K562 (cell line): ENCODE results near the gene KIFAP3. TPM values are rescaled to one million over a fixed set of nuclear protein-coding genes. Genes with fewer than 3 reads are reported as not detected.

Experiments used
- ATAC-seq: fragments of 200-7000 bp; cut with Tn5 transposase; 3 replicates; pipeline ENCODE4 v1.9.1; 2020; ENCODE audit warnings: moderate library complexity
- BruUV-seq: library from RNA; stranded (reverse); fragments of 400-500 nt; replicated peaks from 2 replicates; lab custom pipeline; 2021; lab: Mats Ljungman, UMichigan
- CTCF ChIA-PET: fragments of 300-600 bp; formaldehyde crosslinking; extraction: SDS; loops from one replicate; lab custom pipeline; 2021; ENCODE audit warnings: low intra/inter-chr PET ratio; lab: Yijun Ruan, JAX
- POLR2A ChIA-PET: fragments of 300-600, 350-650 bp; sonication (Branson Sonifier 250); formaldehyde crosslinking; extraction: SDS; loops from one replicate; lab custom pipeline; 2021; ENCODE audit warnings: antibody characterized with exemption, inconsistent platforms; lab: Yijun Ruan, JAX
- DNase-seq, 4 experiments: peaks; one replicate each; pipeline versions ENCODE4 v3.0.0 to v3.0.0-alpha.2; 2011 to 2018; ENCODE audit warnings: low spot score in 3 of 4, mixed read lengths in 3 of 4; ENCODE audit errors: extremely low read depth in 1 of 4
- FAIRE-seq: peaks from 2 replicates; lab custom pipeline; 2011; peaks lifted over from hg19 to GRCh38; lab: Jason Lieb, UNC
- H2AFZ ChIP-seq: 2 replicates; pipeline ENCODE4 v1.6.0; 2011; ENCODE audit warnings: low read depth, low read length, control low read depth, inconsistent platforms
- H3K27ac ChIP-seq: fragments of 200-600 bp; 3 replicates; pipeline ENCODE4 v1.8.0; 2011; ENCODE audit warnings: low read depth, mild to moderate bottlenecking, control low read depth, inconsistent platforms, low read length, moderate library complexity, mixed read lengths; ENCODE audit errors: extremely low read depth
- H3K27me3 ChIP-seq, 2 experiments: fragments of 300-600 bp in 1 of 2; 2 replicates in 1 of 2; 3 replicates in 1 of 2; pipeline versions ENCODE4 v1.6.0 to v1.8.0; 2011; ENCODE audit warnings: inconsistent platforms in 2 of 2, low read length in 2 of 2, mild to moderate bottlenecking in 1 of 2, mixed read lengths in 1 of 2, moderate library complexity in 1 of 2; ENCODE audit not compliant: control insufficient read depth in 2 of 2, insufficient read depth in 2 of 2
- H3K36me3 ChIP-seq: fragments of 300-600 bp; 3 replicates; pipeline ENCODE4 v1.8.0; 2011; ENCODE audit warnings: mild to moderate bottlenecking, low read length, inconsistent platforms; ENCODE audit not compliant: control insufficient read depth, insufficient read depth
- H3K4me1 ChIP-seq, 2 experiments: fragments of 200-600 bp in 1 of 2; replicated peaks in 1 of 2; 2 replicates in 1 of 2; 3 replicates in 1 of 2; pipeline versions ENCODE4 v1.5.1 to v1.8.0; 2011; ENCODE audit warnings: inconsistent platforms in 2 of 2, low read length in 2 of 2, mild to moderate bottlenecking in 1 of 2, mixed read lengths in 1 of 2, moderate library complexity in 1 of 2; ENCODE audit not compliant: control insufficient read depth in 2 of 2, insufficient read depth in 2 of 2
- H3K4me2 ChIP-seq: 2 replicates; pipeline ENCODE4 v1.6.1; 2011; ENCODE audit warnings: low read length, control low read depth, inconsistent platforms, mixed read lengths; ENCODE audit not compliant: insufficient read depth
- H3K4me3 ChIP-seq: fragments of 200-600 bp; sonication (generic), shearing (Covaris generic); 2 replicates; pipeline ENCODE4 v1.5.1; 2016; ENCODE audit warnings: control low read depth, inconsistent platforms
- H3K79me2 ChIP-seq: fragments of 200-600 bp; 3 replicates; pipeline ENCODE4 v1.8.0; 2011; ENCODE audit warnings: low read length, inconsistent platforms; ENCODE audit not compliant: control insufficient read depth, insufficient read depth
- H3K9ac ChIP-seq, 2 experiments: 2 replicates each; pipeline versions ENCODE4 v1.6.0 to v1.6.1; 2011; ENCODE audit warnings: low read depth in 2 of 2, low read length in 2 of 2, control low read depth in 1 of 2, inconsistent platforms in 1 of 2, mild to moderate bottlenecking in 1 of 2, mixed read lengths in 1 of 2; ENCODE audit not compliant: insufficient read depth in 1 of 2
- H3K9me1 ChIP-seq: one replicate; pipeline ENCODE4 v1.6.0; 2011; ENCODE audit warnings: inconsistent platforms, mild to moderate bottlenecking, low read length, moderate library complexity; ENCODE audit not compliant: control insufficient read depth, insufficient read depth
- H3K9me3 ChIP-seq: replicated peaks from 2 replicates; pipeline ENCODE4 v1.5.1; 2011; ENCODE audit warnings: low read depth, low read length, inconsistent platforms; ENCODE audit not compliant: control insufficient read depth, insufficient read depth
- H4K20me1 ChIP-seq: replicated peaks from 2 replicates; pipeline ENCODE4 v1.6.1; 2011; ENCODE audit warnings: low read length, inconsistent platforms, mixed read lengths; ENCODE audit not compliant: control insufficient read depth, insufficient read depth
- CBX3 ChIP-seq, 2 experiments: IDR thresholded peaks; 1 replicate in 1 of 2; 2 replicates in 1 of 2; pipeline ENCODE4 v1.6.1; 2012; ENCODE audit warnings: inconsistent platforms in 2 of 2, low read length in 2 of 2, borderline replicate concordance in 1 of 2, control low read depth in 1 of 2
- KLF16 ChIP-seq: IDR thresholded peaks from 2 replicates; pipeline ENCODE4 v1.6.1; 2016; ENCODE audit warnings: antibody characterized with exemption
- NFXL1 ChIP-seq: fragments of 450-650 bp; formaldehyde crosslinking; IDR thresholded peaks from 2 replicates; pipeline ENCODE4 v1.4.0; 2021; ENCODE audit warnings: mild to moderate bottlenecking
- NR2C1 ChIP-seq, 2 experiments: fragments of 450-650 bp; IDR thresholded peaks; 2 replicates each; pipeline ENCODE4 v1.6.1; 2017; ENCODE audit warnings: mild to moderate bottlenecking in 2 of 2, antibody characterized with exemption in 1 of 2, inconsistent platforms in 1 of 2, missing compliant biosample characterization in 1 of 2, missing genetic modification characterization in 1 of 2
- PRPF4 ChIP-seq: fragments of 200-400 bp; formaldehyde crosslinking; IDR thresholded peaks from one replicate; pipeline ENCODE4 v1.6.1; 2017; ENCODE audit warnings: low read length, low read depth, mild to moderate bottlenecking; ENCODE audit not compliant: insufficient read depth, poor library complexity, severe bottlenecking
- SREBF2 ChIP-seq: sonication (generic); formaldehyde crosslinking; IDR thresholded peaks from 2 replicates; pipeline ENCODE4 v1.4.0; 2020; ENCODE audit warnings: mild to moderate bottlenecking, missing genetic modification reagents
- TEAD1 ChIP-seq, 2 experiments: fragments of 450-650 bp in 1 of 2; sonication (generic) in 1 of 2; formaldehyde crosslinking; IDR thresholded peaks; 2 replicates each; pipeline versions ENCODE4 v1.4.0 to v1.8.0; 2020 to 2022; ENCODE audit warnings: mild to moderate bottlenecking in 2 of 2, missing genetic modification reagents in 1 of 2
- TGIF2 ChIP-seq: sonication (generic); formaldehyde crosslinking; IDR thresholded peaks from 2 replicates; pipeline ENCODE4 v1.8.1; 2022; ENCODE audit warnings: mild to moderate bottlenecking, missing genetic modification reagents, moderate library complexity
- WGBS: fragments of 100-300 bp; shearing (Covaris generic); methylation state at CpG from one replicate; pipeline ENCODE4 v1.1.6; 2016; ENCODE audit warnings: low coverage, mixed read lengths; ENCODE audit not compliant: insufficient coverage; ENCODE audit errors: missing lambda C conversion rate; 5-methylcytosine and 5-hydroxymethylcytosine counted together
- in situ Hi-C: fragments of 300-500 bp; cut with MboI; formaldehyde crosslinking; loops from 4 replicates; pipeline ENCODE4 v1.15.0; 2018; ENCODE audit warnings: inconsistent platforms, mixed read lengths
- intact Hi-C: fragments of 100-400 bp; cut with micrococcal nuclease; formaldehyde crosslinking; loops from 2 replicates; pipeline ENCODE4 v1.14.2; 2022
- polyA plus RNA-seq, 8 experiments: library from polyadenylated mRNA; depleted of rRNA in 4 of 8; stranded (reverse) in 5 of 8; unstranded in 3 of 8; fragments of >200 nt; fragmentation: Nextera tagmentation in 2 of 8; fragmentation: Illumina TruSeq in 1 of 8; extraction: Ambion mirVana in 2 of 8; extraction: Trizol in 1 of 8; gene quantifications; 2 replicates each; pipeline versions ENCODE4 v1.2.1 to v1.2.3, GENCODE V29; 2011 to 2014; ENCODE audit warnings: inconsistent platforms in 1 of 8, missing spikeins in 1 of 8
- total RNA-seq, 7 experiments: library from RNA; depleted of rRNA in 6 of 7; stranded (reverse); fragments of >200 nt in 6 of 7; fragmentation: Illumina TruSeq in 2 of 7; extraction: Trizol in 2 of 7; gene quantifications; 2 replicates each; pipeline versions ENCODE4 v1.2.1 to v1.2.3, GENCODE V29; 2011 to 2021; ENCODE audit warnings: low replicate concordance in 1 of 7
- TF ChIP-seq, protein P1 (sequence below), 3 experiments: fragments of 200-800 bp in 1 of 3; sonication (Bioruptor generic) in 1 of 3; sonication (generic) in 1 of 3; formaldehyde crosslinking in 1 of 3; IDR thresholded peaks; 2 replicates each; pipeline versions ENCODE4 v1.6.1 to v1.8.0; 2016 to 2022; ENCODE audit warnings: mild to moderate bottlenecking in 2 of 3, missing compliant biosample characterization in 2 of 3, missing genetic modification characterization in 2 of 3, missing genetic modification reagents in 1 of 3
- TF ChIP-seq, protein P2 (sequence below): fragments of 450-650 bp; IDR thresholded peaks from 2 replicates; pipeline ENCODE4 v1.6.1; 2014; ENCODE audit warnings: low read depth, mild to moderate bottlenecking, moderate library complexity, borderline replicate concordance

Gene KIFAP3
- total and polyA plus RNA-seq, 9 of the 15 experiments (the other 6 are each of a cell fraction or from before 2014, with no cell fraction given), result 8.8 to 17.5 (median 11.8) TPM

DNA sequence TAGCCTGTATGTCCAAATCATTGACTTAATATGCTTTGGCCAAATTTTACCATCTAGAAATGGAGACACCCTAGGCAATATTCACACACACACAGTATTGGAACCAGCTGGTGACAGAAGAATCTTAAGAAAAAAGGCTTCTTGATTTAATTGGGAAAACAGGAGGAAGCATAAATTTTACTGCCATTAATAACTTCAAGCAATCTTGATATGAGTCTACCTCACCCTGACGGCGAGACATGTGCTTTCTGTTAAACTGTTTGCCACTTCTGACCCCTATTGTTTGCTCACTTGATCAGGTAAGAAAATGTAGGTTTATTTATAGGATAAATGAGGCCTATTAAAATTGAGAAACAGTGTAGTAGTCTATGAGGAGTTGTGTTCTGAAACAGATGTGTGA lies 73.2 kb downstream of the KIFAP3 start:
- H3K36me3 ChIP-seq, result no peaks in the 10 kb centered on the region
- in situ Hi-C loops, result no loop called here
- no peak overlapping the region for H3K4me2 ChIP-seq
- H3K79me2 ChIP-seq, result no peaks in the 10 kb centered on the region
- 48% methylated on average over 2 of the region's 2 CpGs for WGBS
- CTCF ChIA-PET, result no interaction called here
- no peak overlapping the region for H3K4me3 ChIP-seq
- H3K9me3 ChIP-seq, result no peaks in the 10 kb centered on the region
- BruUV-seq, result no TSS peak
- no peak for ATAC-seq
- FAIRE-seq, result no peak
- no peaks in the 10 kb centered on the region for H3K27me3 ChIP-seq
- POLR2A ChIA-PET, result no interaction called here
- H2AFZ ChIP-seq, result no peak overlapping the region
- no peak overlapping the region for H3K27ac ChIP-seq
- H3K9ac ChIP-seq, result no peak overlapping the region
- no peaks in the 10 kb centered on the region for H3K9me1 ChIP-seq
- TF ChIP-seq TGIF2 (CRISPR knock-in tag), result no peak
- no peak for TF ChIP-seq TEAD1 (CRISPR knock-in tag; IDR thresholded peaks at IDR 0.05)
- no peak for TF ChIP-seq SREBF2 (CRISPR knock-in tag)
- TF ChIP-seq CBX3 (IDR thresholded peaks at IDR 0.05; ENCODE audit: borderline replicate concordance in 1 of 2, low read length in 2 of 2), result no peak
- TF ChIP-seq, protein P1, sequence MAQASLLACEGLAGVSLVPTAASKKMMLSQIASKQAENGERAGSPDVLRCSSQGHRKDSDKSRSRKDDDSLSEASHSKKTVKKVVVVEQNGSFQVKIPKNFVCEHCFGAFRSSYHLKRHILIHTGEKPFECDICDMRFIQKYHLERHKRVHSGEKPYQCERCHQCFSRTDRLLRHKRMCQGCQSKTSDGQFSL (CRISPR knock-in tag; IDR thresholded peaks at IDR 0.05), result no peak
- TF ChIP-seq, protein P1 (tag; IDR thresholded peaks at IDR 0.05), result no peak
- TF ChIP-seq PRPF4, result no peak
- TF ChIP-seq, protein P2, sequence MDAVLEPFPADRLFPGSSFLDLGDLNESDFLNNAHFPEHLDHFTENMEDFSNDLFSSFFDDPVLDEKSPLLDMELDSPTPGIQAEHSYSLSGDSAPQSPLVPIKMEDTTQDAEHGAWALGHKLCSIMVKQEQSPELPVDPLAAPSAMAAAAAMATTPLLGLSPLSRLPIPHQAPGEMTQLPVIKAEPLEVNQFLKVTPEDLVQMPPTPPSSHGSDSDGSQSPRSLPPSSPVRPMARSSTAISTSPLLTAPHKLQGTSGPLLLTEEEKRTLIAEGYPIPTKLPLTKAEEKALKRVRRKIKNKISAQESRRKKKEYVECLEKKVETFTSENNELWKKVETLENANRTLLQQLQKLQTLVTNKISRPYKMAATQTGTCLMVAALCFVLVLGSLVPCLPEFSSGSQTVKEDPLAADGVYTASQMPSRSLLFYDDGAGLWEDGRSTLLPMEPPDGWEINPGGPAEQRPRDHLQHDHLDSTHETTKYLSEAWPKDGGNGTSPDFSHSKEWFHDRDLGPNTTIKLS, result no peak
- TF ChIP-seq NR2C1 (IDR thresholded peaks at IDR 0.05), result no peak
- TF ChIP-seq NR2C1 (tag; IDR thresholded peaks at IDR 0.05), result no peak
- no peak for TF ChIP-seq KLF16
- TF ChIP-seq NFXL1 (CRISPR knock-in tag), result no peak
- H4K20me1 ChIP-seq, result no peaks in the 10 kb centered on the region
- intact Hi-C loops, result no loop called here
- no peaks in the 10 kb centered on the region for H3K4me1 ChIP-seq
- no peak for DNase-seq
